Ovary (tissue), 3 donors: ENCODE measurements around the gene NRXN3.

Experiments used
- EP300 ChIP-seq: sonication (generic); formaldehyde crosslinking; IDR thresholded peaks from one replicate; pipeline ENCODE4 v1.6.1; 2017; ENCODE audit warnings: antibody characterized with exemption
- POLR2A ChIP-seq: fragments of 450-650 bp; IDR thresholded peaks from one replicate; pipeline ENCODE4 v1.6.1; 2017; ENCODE audit warnings: antibody characterized with exemption, mild to moderate bottlenecking, moderate library complexity
- TF ChIP-seq, protein P1 (sequence below), 3 donors: fragments of 450-650 bp in 2 of 3; fragments of 200-600 bp in 1 of 3; IDR thresholded peaks; one replicate each; pipeline versions ENCODE4 v1.5.1 to v1.8.0; 2016 to 2022; ENCODE audit warnings: antibody characterized with exemption in 3 of 3, mild to moderate bottlenecking in 1 of 3
- donor health status: DM: no; HTN: no; CAD: no.

DNA sequence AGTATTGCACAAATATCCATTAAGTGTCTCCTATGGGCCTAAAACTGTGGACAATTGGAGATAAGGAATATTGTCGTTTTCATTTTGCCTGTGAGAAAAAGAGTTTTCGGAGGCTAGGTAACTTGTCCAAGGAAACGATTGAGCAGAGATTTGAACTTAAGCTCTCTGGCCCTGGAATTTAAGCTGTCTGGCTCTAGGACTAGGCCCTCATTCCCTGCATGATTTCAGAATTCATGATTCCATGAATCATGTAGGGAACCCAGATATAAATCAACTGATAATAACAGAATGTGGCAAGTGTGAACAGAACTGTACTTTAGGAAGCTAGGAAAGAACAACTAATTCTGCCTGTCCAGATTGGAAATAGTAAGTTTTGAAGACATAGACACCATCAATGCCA, 1100.2 kb downstream of the NRXN3 start:
- TF ChIP-seq POLR2A, result no peak
- TF ChIP-seq, protein P1, sequence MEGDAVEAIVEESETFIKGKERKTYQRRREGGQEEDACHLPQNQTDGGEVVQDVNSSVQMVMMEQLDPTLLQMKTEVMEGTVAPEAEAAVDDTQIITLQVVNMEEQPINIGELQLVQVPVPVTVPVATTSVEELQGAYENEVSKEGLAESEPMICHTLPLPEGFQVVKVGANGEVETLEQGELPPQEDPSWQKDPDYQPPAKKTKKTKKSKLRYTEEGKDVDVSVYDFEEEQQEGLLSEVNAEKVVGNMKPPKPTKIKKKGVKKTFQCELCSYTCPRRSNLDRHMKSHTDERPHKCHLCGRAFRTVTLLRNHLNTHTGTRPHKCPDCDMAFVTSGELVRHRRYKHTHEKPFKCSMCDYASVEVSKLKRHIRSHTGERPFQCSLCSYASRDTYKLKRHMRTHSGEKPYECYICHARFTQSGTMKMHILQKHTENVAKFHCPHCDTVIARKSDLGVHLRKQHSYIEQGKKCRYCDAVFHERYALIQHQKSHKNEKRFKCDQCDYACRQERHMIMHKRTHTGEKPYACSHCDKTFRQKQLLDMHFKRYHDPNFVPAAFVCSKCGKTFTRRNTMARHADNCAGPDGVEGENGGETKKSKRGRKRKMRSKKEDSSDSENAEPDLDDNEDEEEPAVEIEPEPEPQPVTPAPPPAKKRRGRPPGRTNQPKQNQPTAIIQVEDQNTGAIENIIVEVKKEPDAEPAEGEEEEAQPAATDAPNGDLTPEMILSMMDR (IDR thresholded peaks at IDR 0.05), result no peak
- TF ChIP-seq EP300, result no peak
